Left ventricle myocardium superior (tissue), 1 donor: ENCODE measurements around the gene CHI3L1. TPM values are rescaled to one million over a fixed set of nuclear protein-coding genes. Genes with fewer than 3 reads are reported as not detected.

Source experiments
- total RNA-seq: library from RNA; stranded (reverse); fragmentation: NEBNext Ultra II Directional; extraction: Animal tissue kit (Norgen Biotek cat#: 25700); gene quantifications from one replicate; pipeline ENCODE4 v1.2.1, GENCODE V29; 2021
- donor health status: DM: no; HTN: yes; CAD: no; lungs with severe emphysema.

The CHI3L1 gene
- total RNA-seq, 1 donor from 2014 or later: 1.0 TPM

Other genes with a start within 250 kb of the CHI3L1 start
- gene ADIPOR1, start 228.4 kb downstream of the CHI3L1 start, total RNA-seq: 88.1 TPM
- 104 TPM for gene CYB5R1, start 219.4 kb downstream of the CHI3L1 start, total RNA-seq
- gene TMEM183A, start 179.3 kb downstream of the CHI3L1 start, total RNA-seq: 24.3 TPM
- gene PPFIA4, start 160.2 kb downstream of the CHI3L1 start, total RNA-seq: 21.3 TPM
- gene MYOG, start 100.7 kb downstream of the CHI3L1 start, total RNA-seq: not detected
- gene ADORA1, start 59.0 kb downstream of the CHI3L1 start, total RNA-seq: 13.5 TPM
- not detected for gene MYBPH, start 10.9 kb downstream of the CHI3L1 start, total RNA-seq
- not detected for gene CHIT1, start 43.0 kb upstream of the CHI3L1 start, total RNA-seq
- gene BTG2, start 118.8 kb upstream of the CHI3L1 start, total RNA-seq: 41.3 TPM
- gene FMOD, start 164.4 kb upstream of the CHI3L1 start, total RNA-seq: 9.6 TPM